Breast epithelium (tissue), 4 donors: ENCODE measurements around the gene CERT1. TPM values are rescaled to one million over a fixed set of nuclear protein-coding genes. Genes with fewer than 3 reads are reported as not detected.

Experiments used
- DNase-seq, 2 donors: peaks; one replicate each; pipeline ENCODE4 v3.0.0-alpha.2; 2019; ENCODE audit warnings: low spot score in 2 of 2
- H3K27ac ChIP-seq, 2 donors: fragments of 200-600 bp; sonication (generic) in 1 of 2; one replicate each; pipeline ENCODE4 v1.5.1; 2016 to 2019; ENCODE audit warnings: mild to moderate bottlenecking in 1 of 2
- H3K27me3 ChIP-seq, 2 donors: fragments of 200-600 bp; sonication (generic) in 1 of 2; one replicate each; pipeline versions ENCODE4 v1.5.1 to v1.6.0; 2017 to 2019; ENCODE audit warnings: control low read depth in 1 of 2, mild to moderate bottlenecking in 1 of 2
- H3K36me3 ChIP-seq: fragments of 200-600 bp; one replicate; pipeline ENCODE4 v1.5.1; 2019
- H3K4me1 ChIP-seq, 2 donors: fragments of 200-600 bp; sonication (generic); one replicate each; pipeline ENCODE4 v1.5.1; 2016 to 2019; ENCODE audit warnings: control low read depth in 1 of 2
- H3K4me3 ChIP-seq, 3 donors: fragments of 200-600 bp; sonication (generic); 1 replicate in 2 of 3; 2 replicates in 1 of 3; pipeline ENCODE4 v1.5.1; 2016 to 2019; ENCODE audit warnings: mild to moderate bottlenecking in 3 of 3, moderate library complexity in 2 of 3
- H3K9me3 ChIP-seq, 2 donors: fragments of 200-600 bp; sonication (generic) in 1 of 2; one replicate each; pipeline ENCODE4 v1.5.1; 2016 to 2019; ENCODE audit warnings: control low read depth in 1 of 2
- POLR2A ChIP-seq: fragments of 450-650 bp; IDR thresholded peaks from one replicate; pipeline ENCODE4 v1.6.1; 2016; ENCODE audit warnings: antibody characterized with exemption, mild to moderate bottlenecking, moderate library complexity
- POLR2AphosphoS5 ChIP-seq, 3 donors: sonication (generic); formaldehyde crosslinking; IDR thresholded peaks; one replicate each; pipeline ENCODE4 v1.6.1; 2017; ENCODE audit warnings: antibody characterized with exemption in 3 of 3
- intact Hi-C: fragments of 100-400 bp; cut with DNase I; formaldehyde crosslinking; loops from one replicate; pipeline ENCODE4 v1.15.1; 2023; ENCODE audit warnings: low total_unique reads
- total RNA-seq, 3 donors: library from RNA; depleted of rRNA; stranded (reverse); fragments of >200 nt; gene quantifications; one replicate each; pipeline ENCODE4 v1.1.0, GENCODE V29; 2016
- TF ChIP-seq, protein P1 (sequence below), 3 donors: fragments of 450-650 bp; IDR thresholded peaks; one replicate each; pipeline ENCODE4 v1.5.1; 2016 to 2017; ENCODE audit warnings: antibody characterized with exemption in 3 of 3, mild to moderate bottlenecking in 3 of 3, moderate library complexity in 3 of 3

CERT1 gene
- total RNA-seq, 3 donors from 2014 or later = 37.7 to 84.0 (median 42.1) TPM

- Histone ChIP-seq H3K36me3 (no peaks in the 10 kb centered on the region), H3K4me3 (no peak overlapping the region), H3K27ac (no peak overlapping the region), H3K9me3 (peaks cover 0 to 13% of the 10 kb centered on the region in 2 donors), H3K27me3 (no peaks in the 10 kb centered on the region), H3K4me1 (no peaks in the 10 kb centered on the region)
- TF ChIP-seq, protein P1, sequence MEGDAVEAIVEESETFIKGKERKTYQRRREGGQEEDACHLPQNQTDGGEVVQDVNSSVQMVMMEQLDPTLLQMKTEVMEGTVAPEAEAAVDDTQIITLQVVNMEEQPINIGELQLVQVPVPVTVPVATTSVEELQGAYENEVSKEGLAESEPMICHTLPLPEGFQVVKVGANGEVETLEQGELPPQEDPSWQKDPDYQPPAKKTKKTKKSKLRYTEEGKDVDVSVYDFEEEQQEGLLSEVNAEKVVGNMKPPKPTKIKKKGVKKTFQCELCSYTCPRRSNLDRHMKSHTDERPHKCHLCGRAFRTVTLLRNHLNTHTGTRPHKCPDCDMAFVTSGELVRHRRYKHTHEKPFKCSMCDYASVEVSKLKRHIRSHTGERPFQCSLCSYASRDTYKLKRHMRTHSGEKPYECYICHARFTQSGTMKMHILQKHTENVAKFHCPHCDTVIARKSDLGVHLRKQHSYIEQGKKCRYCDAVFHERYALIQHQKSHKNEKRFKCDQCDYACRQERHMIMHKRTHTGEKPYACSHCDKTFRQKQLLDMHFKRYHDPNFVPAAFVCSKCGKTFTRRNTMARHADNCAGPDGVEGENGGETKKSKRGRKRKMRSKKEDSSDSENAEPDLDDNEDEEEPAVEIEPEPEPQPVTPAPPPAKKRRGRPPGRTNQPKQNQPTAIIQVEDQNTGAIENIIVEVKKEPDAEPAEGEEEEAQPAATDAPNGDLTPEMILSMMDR (IDR thresholded peaks at IDR 0.05) = no peak
- TF ChIP-seq POLR2A (no peak), POLR2AphosphoS5 (IDR thresholded peaks at IDR 0.05) (no peak)
- intact Hi-C loops = no loop called here
- DNase-seq = no peak
Measured at GRCh38 chr5:75439276-75439675, 72.2 kb downstream of the CERT1 start.

DNA sequence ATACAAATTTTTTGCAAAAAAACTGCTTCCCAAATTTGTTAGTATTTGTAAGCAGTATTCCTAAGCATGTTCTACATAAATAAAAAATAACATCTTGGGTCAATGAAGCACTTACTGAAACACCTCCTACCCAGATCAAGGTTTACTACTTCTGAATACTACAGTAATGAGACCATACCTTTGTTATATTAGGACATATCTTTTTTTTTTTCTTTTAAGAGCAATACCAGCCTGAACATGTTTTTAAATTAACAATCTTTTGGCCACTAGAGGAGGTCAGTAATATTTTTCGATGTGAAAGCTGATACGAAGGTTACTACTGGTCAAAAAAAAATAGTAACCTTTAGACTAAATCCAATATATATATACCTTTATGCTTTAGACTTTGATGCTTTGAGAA, 72.7 kb downstream of the CERT1 start:
- Histone ChIP-seq H3K27me3 (no peaks in the 10 kb centered on the region), H3K4me1 (no peaks in the 10 kb centered on the region), H3K36me3 (no peaks in the 10 kb centered on the region), H3K9me3 (peaks cover 0 to 13% of the 10 kb centered on the region in 2 donors), H3K4me3 (no peak overlapping the region), H3K27ac (no peak overlapping the region)
- no peak for DNase-seq
- TF ChIP-seq POLR2AphosphoS5 (IDR thresholded peaks at IDR 0.05) (no peak), POLR2A (no peak)
- TF ChIP-seq, protein P1 (IDR thresholded peaks at IDR 0.05) = no peak
- intact Hi-C loops = no loop called here

- H3K4me1 ChIP-seq = no peaks in the 10 kb centered on the region
- H3K36me3 ChIP-seq = no peaks in the 10 kb centered on the region
- no peak for DNase-seq
- no peak overlapping the region for H3K4me3 ChIP-seq
- no peaks in the 10 kb centered on the region for H3K27me3 ChIP-seq
- intact Hi-C loops = no loop called here
- H3K9me3 ChIP-seq = no peaks in the 10 kb centered on the region
- H3K27ac ChIP-seq = no peak overlapping the region
- no peak for TF ChIP-seq POLR2AphosphoS5 (IDR thresholded peaks at IDR 0.05)
- no peak for TF ChIP-seq POLR2A
- TF ChIP-seq, protein P1 (IDR thresholded peaks at IDR 0.05) = no peak
Measured at GRCh38 chr5:75435096-75435495, 76.3 kb downstream of the CERT1 start.

- H3K36me3 ChIP-seq = no peaks in the 10 kb centered on the region
- DNase-seq = no peak
- H3K4me3 ChIP-seq = no peak overlapping the region
- intact Hi-C loops = no loop called here
- no peaks in the 10 kb centered on the region for H3K9me3 ChIP-seq
- H3K27ac ChIP-seq = no peak overlapping the region
- no peaks in the 10 kb centered on the region for H3K4me1 ChIP-seq
- no peak for TF ChIP-seq POLR2A
- TF ChIP-seq, protein P1 (IDR thresholded peaks at IDR 0.05) = no peak
- TF ChIP-seq POLR2AphosphoS5 (IDR thresholded peaks at IDR 0.05) = no peak
- no peaks in the 10 kb centered on the region for H3K27me3 ChIP-seq
Measured at GRCh38 chr5:75433814-75434506, 77.5 kb downstream of the CERT1 start.

GRCh38 chr5:75414241-75414640, 97.2 kb downstream of the CERT1 start:
- Histone ChIP-seq H3K4me1 (no peaks in the 10 kb centered on the region), H3K27me3 (no peaks in the 10 kb centered on the region), H3K9me3 (no peaks in the 10 kb centered on the region), H3K27ac (no peak overlapping the region), H3K4me3 (no peak overlapping the region), H3K36me3 (peaks cover 8% of the 10 kb centered on the region)
- TF ChIP-seq POLR2AphosphoS5 (IDR thresholded peaks at IDR 0.05) = no peak
- intact Hi-C loops = no loop called here
- no peak for DNase-seq
